HG03175 (cell line): ENCODE data around the gene FAM219A.
A peak's percentile ranks its signal among the peaks of the same experiment; 100 is the strongest.

Source experiments
- ATAC-seq: cut with Tn5 transposase; IDR thresholded peaks from one replicate; pipeline ENCODE4 v1.9.1; 2021; ENCODE audit warnings: mild to moderate bottlenecking, moderate library complexity; ENCODE audit not compliant: unreplicated experiment

Gene FAM219A, protein sequence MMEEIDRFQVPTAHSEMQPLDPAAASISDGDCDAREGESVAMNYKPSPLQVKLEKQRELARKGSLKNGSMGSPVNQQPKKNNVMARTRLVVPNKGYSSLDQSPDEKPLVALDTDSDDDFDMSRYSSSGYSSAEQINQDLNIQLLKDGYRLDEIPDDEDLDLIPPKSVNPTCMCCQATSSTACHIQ

DNA sequence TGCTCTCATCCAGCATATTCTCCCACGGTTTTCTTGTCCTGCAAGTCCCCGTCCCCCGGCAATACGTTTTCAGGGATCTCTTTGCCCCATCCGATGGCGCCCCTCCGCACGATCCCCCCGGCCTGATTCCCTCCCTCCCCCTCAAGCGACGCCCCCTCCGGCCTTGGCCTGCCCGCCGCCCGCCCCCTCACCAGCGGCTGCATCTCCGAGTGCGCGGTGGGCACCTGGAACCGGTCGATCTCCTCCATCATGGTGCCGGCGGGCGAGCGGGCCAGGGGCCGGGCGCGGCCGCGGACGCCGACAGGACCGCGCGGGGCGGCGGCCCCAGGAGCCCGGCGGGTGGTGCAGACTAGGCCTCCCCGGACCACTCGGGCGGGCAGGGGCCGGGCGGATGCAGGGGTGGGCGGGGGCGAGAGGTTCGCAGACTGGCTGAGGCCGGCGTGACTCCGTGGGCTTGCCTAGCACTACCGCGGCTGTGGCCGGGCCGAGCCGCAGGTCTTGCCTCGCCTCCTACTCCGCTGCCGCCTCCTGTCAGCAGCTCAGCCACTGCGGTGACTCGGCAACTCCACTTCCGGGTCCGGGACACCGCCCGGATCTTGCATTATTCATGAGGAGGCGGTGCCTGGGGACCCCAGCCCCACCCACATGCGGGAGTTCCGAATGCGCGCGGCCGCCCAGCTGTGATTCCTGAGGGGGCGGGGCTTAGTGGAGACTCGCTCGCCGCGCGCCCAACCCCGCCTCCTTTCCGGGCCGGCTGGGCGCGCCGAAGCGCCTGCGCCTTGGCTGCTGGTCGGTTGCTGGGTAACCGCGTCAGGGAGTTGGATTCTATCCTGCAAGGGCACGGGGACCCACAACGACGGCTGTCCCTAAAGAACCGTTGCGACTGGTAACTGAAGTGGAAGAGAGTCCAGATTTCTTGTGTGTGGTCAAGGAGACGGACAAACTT, at the start of gene FAM219A, which contains the start of gene DNAI1:
TSS of gene FAM219A (minus strand) at position 558 of the 946 bp plus-strand sequence. CDS start at position 251, 307 bp downstream.
TSS of gene DNAI1 (plus strand) at position 793 of the 946 bp plus-strand sequence. CDS start 201 bp downstream, outside the sequence.
- peak; percentile 97 for ATAC-seq

DNA sequence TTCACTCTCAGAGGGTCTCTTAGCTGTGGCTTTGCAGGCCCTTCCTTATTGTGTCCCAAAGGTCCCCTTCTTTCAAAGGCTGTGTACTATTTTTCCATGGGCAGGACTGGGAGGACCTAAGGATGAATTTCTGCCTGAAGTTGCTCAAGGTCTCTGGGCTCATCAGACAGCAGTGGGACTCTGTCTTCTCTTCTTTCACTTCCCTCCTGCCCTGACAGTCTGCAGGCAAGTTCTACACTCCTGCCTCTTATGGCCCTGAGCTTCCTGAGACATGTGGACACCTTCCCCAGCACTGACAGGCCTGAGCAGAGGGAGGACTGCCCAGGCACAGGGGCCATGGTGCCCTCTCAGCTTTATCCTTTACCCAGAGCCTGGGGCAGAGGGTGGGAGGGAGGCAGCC, 49.6 kb upstream of the FAM219A start:
- no peak for ATAC-seq

DNA sequence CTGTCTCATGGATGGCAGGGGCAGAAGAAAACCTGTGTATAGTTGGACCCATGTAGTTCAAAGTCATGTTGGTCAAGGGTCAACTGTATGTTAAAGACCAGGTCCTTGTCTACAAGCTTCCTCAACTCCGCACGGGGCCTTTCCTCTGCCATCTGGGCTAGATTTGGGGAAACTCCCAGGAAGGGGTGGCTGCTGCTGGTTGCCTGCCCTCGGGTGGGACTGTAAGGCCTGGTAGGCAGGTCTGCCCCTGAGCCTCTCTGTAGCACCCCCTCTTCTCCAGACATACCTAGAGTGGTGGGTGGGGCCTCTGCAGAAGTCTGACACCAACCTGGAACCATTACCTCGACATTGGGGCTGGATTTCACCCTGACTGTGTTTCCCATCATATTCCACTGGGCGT, 49.2 kb upstream of the FAM219A start:
- ATAC-seq, result no peak

DNA sequence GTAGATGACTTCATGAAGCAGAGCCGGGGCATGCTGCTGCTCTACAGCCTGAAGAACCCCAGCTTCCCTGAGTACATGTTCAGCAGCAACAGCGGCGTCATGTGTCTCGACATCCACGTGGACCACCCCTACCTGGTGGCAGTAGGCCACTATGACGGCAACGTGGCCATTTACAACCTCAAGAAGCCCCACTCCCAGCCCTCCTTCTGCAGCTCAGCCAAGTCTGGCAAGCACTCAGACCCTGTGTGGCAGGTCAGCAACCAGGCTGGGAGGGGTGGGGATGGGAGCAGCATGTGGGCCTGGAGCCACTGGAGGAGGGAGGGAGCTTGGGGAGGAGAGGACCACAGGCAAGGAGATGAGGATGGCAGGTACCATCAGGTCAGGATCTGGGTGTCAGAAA, 48.3 kb upstream of the FAM219A start:
- ATAC-seq, result no peak

DNA sequence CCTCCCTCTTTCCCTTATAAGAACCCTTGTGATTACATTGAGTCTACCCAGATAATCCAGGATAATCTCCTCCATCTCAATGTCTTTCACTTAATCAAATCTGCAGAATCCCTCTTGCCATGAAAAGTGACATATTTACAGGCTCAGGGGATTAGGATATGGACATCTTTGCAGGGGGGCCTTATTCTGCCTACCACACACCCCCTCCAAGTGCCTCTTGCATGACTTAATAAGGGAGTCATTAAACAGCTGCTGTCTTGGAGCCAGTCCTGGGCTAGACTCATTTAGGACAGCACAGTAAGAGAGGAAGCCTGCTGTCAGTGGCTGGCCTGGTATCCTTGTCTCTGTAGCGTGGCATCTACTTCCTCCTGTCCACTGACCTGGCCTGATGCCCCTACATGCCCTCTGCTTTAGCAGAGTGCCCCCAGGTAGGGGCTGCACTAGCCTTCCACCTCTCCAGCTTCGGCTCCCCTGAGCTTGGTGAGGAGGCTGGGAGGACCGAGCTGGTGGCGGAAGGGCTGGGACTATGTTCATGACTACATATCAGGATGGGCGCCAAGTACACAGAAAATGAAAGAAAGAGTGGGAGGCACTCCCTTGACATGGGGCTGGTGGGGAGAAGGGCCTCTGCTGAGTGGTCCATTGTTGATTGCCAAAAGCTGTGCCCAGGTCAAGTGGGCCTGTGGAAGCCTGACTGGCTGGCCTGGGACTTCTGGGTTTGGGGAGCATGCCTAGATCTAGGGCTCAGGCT, 47.2 kb upstream of the FAM219A start:
- no peak for ATAC-seq

DNA sequence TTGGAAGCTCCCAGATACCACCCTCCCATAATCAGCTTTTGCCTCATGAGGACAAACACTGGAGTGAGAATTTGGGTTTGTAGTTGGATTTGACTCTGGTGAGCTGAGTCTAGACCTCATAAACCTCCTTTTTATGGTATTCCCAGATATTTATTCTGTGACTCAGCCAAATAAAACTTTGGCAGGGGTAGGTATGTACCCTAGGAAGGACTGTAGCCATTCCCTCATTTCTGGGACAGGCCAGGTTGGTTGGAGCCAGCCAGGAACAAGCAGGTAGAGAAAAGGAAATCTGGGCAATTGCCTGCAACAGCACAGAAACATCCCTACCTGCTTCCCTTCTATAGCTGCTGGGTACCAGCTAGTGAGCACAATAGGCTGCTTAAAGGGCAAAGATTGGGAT, 45.0 kb upstream of the FAM219A start:
- ATAC-seq, result no peak

DNA sequence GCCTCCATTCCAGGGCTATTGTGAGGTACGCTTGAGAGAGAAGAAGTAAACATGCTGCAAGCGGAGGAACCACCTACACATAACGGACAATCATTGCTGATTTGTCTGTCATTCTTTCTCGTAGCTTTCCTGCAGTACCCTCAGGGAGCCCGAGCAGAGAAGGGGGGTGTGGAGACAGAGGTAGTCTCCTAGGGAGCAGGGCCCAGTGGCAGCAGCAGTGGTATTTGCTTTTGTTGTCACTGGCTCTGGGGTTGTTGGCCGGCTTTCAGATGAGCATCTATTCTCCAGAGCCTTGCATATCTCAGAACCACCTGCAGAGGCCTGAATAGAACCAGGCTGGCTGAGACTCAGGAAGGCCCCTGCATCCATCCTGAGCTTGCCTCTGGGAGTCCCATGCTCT, 44.5 kb upstream of the FAM219A start:
- no peak for ATAC-seq

DNA sequence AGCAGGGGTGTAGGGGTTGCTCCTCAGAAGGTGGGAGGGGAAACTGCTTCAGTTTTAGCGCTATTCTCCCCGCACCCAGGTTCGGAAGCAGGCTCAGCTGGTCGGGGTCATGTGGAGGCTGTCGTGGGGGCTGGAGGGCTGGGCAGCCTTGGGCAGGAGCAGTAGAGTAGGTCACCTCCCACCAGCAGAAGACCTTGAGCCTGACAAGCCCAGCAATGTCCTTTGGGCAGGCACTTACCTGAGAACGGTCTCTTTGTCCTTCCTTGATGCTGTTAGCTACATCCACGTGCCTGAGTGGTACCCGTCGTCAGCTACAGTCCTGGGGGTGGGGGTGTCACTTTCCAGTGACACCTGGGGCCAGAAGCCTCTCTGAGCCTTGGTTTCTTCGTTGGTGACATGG, 44.1 kb upstream of the FAM219A start:
- ATAC-seq, result no peak

DNA sequence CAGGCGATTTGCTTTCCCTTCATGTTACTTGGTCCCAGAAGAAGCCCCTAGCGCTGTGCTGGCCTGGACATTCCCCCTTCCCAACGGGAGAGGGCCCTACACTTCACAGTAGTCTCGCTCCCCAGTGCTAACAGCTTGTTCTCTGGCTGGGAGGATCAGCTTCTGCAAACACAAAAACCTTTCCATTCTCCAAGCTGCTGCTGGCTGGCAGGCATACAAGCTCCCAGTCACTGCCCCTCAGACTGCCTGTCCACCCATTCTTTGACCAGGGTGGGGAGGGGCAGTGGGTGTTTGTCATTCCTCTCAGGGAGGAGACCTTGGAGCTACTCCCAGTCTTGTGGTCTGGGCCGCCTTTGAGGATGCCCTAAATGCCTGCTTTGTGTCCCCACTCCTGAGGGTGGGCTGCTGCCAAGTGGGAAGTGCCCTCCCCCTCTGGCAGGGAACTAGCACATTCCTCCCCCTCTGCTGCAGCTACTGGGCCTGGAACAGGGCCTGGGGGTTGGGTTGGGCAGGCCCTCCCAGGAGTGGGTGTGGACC, 43.6 kb upstream of the FAM219A start:
- no peak for ATAC-seq

DNA sequence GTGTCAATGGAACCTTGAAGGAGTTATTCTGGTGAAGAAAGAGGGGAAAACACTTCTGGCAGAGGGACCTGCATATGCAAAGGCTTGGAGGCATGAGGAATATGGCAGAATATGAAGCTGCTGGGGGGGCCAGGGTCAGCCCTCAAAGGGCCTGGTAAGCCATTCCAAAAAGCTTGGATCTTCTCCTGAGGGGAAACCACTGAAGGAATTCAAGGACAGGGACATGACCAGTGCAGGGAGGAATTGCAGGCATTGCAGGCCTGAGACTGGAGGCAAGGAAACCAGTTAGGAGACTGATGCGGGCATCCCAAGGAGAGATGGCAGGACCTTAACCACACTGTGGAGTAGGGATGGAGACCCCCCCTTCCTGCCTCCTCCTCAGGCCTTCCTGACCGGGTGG, 43.0 kb upstream of the FAM219A start:
- ATAC-seq, result no peak

DNA sequence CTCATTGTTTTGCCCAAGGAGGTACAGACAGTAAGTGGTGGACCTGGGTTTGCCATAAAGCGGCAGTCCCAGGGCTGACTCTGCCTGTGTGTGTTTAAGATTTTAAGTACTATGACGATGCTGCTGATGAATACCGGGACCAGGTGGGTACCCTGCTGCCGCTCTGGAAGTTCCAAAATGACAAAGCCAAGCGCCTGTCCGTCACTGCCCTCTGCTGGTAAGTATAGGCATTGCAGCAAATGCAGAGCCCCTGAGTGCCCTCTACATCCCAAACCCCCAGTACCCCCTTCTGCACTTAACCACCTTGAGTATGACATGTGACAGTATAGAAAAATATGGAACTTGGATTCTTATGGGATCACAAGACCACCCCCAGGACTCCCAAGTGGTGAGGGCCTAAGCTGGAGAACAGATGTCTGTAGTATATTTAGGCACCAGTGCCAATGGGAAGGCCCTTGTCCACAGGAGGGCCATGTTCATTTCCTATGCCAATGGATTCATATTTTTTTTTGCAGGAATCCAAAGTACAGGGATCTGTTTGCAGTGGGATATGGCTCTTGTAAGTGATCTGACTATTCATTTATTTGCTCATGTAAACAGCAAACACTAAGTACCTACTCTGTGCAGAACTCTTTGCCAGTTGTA, 42.4 kb upstream of the FAM219A start:
- no peak for ATAC-seq

DNA sequence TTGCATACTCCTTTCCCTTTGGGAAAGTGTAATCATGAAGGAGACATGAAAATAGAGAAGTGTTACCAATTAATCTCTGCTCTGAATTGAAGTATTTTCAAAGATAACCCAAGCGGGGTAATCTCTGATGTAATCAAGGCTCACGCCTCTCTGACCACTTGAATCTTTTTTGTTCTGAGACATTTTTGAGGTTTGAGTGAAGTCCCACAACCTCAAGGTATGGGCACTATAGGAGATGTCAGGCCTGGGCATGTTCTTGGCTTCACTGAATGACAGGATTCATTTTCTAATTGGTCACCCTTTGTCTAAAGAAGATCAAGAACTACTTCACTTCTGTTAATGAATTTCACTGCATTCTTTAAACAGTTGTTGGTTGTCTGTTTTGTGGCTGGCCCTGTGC, 40.7 kb upstream of the FAM219A start:
- ATAC-seq, result no peak

DNA sequence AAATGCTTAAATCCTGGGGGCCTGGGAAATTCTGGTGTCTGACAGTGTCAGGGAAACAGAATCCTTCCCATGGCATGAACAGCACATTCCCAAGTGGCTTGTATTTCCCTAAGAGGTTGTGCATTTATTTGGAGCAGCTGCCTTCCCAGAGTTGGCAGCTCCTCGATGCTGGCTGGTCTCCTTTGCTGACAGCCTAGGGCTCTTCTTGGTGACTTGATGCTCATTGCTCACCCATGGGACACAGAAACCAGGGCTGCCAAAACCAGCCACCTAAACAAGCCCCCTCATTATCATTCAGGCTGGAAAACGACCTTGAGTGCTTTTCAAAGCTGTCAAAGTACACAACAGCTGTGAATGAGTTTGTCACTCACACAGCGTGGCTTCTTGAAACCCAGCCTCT, 40.2 kb upstream of the FAM219A start:
- ATAC-seq, result no peak

DNA sequence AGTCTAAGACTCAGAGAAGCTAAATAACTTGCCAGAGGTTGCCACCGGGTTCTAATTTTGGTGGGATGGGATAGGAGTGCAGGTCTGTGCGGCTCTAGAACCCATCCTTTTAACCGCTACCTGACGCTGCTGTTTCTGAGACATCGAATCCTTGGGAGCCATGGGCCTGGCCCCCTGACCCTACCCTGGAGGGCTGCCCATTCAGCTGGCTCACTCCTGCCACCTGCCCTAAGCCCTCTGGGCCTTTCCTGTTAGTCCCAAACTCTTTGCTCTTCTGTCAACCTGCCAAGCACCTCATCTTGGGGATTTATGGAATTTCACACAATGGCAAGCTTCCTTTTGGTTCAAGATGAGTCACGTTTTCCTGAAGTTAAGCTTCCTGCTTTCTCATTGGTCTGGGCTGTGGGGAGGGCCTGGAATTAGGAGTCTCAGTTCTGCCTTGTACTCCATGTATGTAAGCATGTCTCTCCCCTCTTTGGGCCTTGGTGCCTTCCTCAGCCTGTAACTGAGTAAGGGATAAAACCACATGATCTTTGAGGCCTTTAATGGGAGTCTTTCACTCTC, 37.9 kb upstream of the FAM219A start:
- no peak for ATAC-seq

DNA sequence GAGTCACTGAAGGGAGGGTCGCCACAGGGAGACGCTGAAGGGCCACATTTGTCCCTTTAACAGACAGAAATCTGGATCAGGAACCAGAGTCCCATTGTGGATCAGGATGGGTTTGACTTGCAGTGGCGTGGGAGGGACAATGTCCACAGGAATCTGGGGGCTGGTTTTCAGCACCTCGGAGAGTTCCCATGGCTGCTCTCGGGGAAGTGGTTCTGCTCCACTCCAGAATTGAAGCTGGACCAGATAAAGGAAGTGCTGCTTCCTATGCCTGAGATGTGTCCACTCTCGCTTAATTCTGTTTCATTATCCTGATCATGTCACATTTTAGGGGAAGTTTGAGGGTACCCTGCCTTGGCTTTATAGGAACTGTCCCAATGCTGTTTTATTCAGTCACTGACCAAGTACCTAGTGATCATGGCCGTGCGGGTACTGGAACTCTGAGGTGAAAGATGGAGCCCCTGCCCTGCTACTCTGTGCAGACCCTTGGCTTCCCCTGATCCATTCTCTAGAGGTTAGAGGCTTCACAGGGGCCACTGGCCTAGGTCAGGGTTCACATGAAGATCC, 35.7 kb upstream of the FAM219A start:
- no peak for ATAC-seq

DNA sequence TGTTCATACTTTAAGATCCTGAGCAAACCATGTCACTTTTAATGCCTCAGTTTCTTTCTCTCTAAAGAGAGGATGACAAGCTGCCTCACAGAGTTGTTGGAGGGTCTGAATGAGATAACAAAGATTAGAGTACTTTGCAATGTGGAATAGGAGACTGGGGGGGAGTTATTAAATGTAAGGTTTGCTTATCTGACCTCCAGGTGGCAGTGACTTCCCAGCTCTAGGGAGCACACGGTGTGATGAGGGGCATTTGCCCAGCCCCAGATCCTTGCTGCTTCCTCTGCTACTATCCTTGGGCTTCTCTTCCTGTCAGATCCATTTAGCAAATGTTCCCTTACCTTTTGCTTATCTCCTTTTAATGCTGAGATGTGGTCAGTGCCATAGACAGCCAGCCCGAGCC, 33.7 kb upstream of the FAM219A start:
- no peak for ATAC-seq

DNA sequence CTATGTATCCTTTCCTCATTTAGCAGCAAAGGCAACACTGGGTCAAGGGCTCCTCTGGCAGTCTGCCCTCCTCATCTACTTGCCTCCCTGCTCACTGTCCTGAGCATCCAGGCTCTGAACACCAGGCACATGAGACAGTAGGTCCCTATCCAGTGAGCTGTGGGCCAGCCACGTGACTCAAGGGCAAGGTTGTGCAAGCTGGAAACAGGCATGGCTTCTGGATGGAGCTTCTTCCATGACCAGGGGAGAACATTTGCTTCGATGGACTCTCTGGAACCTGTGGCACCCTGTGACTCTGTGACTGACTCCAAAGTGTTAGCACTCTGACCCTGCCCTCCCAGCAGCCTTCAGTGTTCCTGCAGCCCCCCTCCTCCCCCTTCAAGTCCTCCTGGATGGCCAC, 33.2 kb upstream of the FAM219A start:
- no peak for ATAC-seq

DNA sequence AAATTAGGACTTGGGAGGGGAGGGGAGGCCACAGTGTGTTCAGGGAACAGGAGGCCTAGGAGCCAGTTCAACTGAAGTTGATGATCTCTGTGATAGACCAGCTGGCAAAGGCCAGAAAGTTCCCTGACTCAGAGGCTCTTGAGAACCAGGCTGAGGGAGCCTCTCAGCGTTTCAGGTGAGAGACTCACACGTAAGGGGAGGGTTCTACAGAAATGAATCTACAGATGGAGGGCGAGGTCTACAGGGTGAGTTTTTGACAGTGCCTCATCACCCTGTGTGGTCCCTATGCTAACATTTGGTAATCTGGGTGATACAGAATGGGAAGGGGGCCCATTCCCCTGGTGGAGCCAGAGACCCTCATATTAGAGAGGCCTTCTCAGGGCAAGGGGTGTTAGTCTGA, 32.4 kb upstream of the FAM219A start:
- no peak for ATAC-seq

DNA sequence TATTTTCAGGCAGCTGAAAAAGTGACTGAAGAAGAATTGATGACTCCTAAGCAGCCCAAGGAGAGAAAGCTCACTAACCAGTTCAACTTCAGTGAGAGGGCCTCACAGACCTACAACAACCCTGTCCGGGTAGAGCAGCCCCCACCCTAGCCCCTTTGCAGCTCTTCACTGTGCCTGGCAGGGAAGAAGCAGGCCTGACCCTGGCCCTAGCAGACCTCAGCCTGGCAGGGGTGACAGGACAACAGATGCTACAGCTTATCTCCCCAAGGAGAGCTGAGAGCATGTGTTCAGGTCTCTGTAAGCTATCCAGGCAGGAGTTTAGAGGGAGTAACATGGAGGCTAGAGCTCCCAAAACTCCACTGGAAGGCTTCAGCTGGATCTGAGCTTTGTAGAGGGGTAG, 32.0 kb upstream of the FAM219A start:
- no peak for ATAC-seq

DNA sequence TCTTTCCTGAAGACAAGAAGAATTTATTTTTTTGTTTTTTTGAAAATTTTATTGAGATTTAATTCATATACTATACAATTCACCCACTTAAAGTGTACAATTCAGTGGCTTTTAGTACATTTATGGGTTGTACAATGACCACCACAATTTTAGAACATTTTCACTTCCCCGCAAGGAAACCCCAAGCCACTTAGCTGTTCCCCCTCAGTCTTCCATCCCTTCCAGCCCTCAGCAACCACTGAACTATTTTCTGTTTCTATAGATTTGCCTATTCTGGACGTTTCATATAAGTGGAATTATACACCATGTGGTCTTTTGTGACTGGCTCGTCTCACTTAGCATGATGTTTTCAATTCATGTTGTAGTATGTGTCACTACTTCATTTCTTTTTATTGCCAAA, 28.2 kb upstream of the FAM219A start:
- ATAC-seq, result no peak
